GM12865 (cell line): ENCODE data around the gene SDCBP2.

Experiments
- DNase-seq: peaks from one replicate; pipeline ENCODE4 v3.0.0; 2010; ENCODE audit warnings: low read depth
- H3K4me3 ChIP-seq: 2 replicates; pipeline ENCODE4 v1.5.1; 2011; ENCODE audit warnings: mild to moderate bottlenecking, low read depth, low read length, control low read depth
- CTCF ChIP-seq: IDR thresholded peaks from 2 replicates; pipeline ENCODE4 v1.5.1; 2011; ENCODE audit warnings: low read length, control low read depth, low read depth, inconsistent platforms; ENCODE audit not compliant: insufficient read depth; ENCODE audit errors: missing control alignments

Gene SDCBP2

GRCh38 chr20:1370548-1371110 lies 41.7 kb upstream of the SDCBP2 start:
- no peak for DNase-seq
- H3K4me3 ChIP-seq: no peak overlapping the region
- TF ChIP-seq CTCF: no peak

- no peak overlapping the region for H3K4me3 ChIP-seq
- no peak for DNase-seq
- TF ChIP-seq CTCF: no peak
These were observed 41.0 kb upstream of the SDCBP2 start for GRCh38 chr20:1369970-1370369.

- no peak for TF ChIP-seq CTCF
- no peak overlapping the region for H3K4me3 ChIP-seq
- no peak for DNase-seq
These were observed 39.7 kb upstream of the SDCBP2 start for GRCh38 chr20:1368448-1369199.

- TF ChIP-seq CTCF: no peak
- no peak overlapping the region for H3K4me3 ChIP-seq
- DNase-seq: no peak
These were observed 38.5 kb upstream of the SDCBP2 start for GRCh38 chr20:1367479-1367878.

GRCh38 chr20:1364106-1364505 lies 35.2 kb upstream of the SDCBP2 start:
- DNase-seq: no peak
- no peak for TF ChIP-seq CTCF
- H3K4me3 ChIP-seq: no peak overlapping the region

GRCh38 chr20:1363522-1363921 lies 34.6 kb upstream of the SDCBP2 start:
- DNase-seq: no peak
- no peak for TF ChIP-seq CTCF

GRCh38 chr20:1362484-1362883 lies 33.5 kb upstream of the SDCBP2 start:
- DNase-seq: no peak
- TF ChIP-seq CTCF: no peak

More at GRCh38 chr20:1363522-1363921, 34.6 kb upstream of the SDCBP2 start:
- H3K4me3 ChIP-seq: no peak overlapping the region

More at GRCh38 chr20:1362484-1362883, 33.5 kb upstream of the SDCBP2 start:
- no peak overlapping the region for H3K4me3 ChIP-seq
